ENCODE measurements around the gene SIM2.

The SIM2 gene

GRCh38 chr21:36692835-36693488 is 6.0 kb upstream of the SIM2 start:
- DNase-seq (ENCODE audit: low read depth) = no peak
- H3K4me3 ChIP-seq (ENCODE audit: low read depth, low read length) = no peak overlapping the region
- peak; percentile 13 for TF ChIP-seq CTCF (conservative IDR thresholded peaks at IDR 0.05; ENCODE audit: low read depth, low read length)

- DNase-seq (ENCODE audit: low read depth) = no peak
- no peak overlapping the region for H3K4me3 ChIP-seq (ENCODE audit: low read depth, low read length)
- TF ChIP-seq CTCF (conservative IDR thresholded peaks at IDR 0.05; ENCODE audit: low read depth, low read length) = no peak
Measured at GRCh38 chr21:36693489-36694030, 5.4 kb upstream of the SIM2 start.

- no peak for TF ChIP-seq CTCF (conservative IDR thresholded peaks at IDR 0.05; ENCODE audit: low read depth, low read length)
- no peak overlapping the region for H3K4me3 ChIP-seq (ENCODE audit: low read depth, low read length)
Measured at GRCh38 chr21:36694031-36694515, 4.8 kb upstream of the SIM2 start.

GRCh38 chr21:36694593-36695282 is 4.2 kb upstream of the SIM2 start:
- no peak for TF ChIP-seq CTCF (conservative IDR thresholded peaks at IDR 0.05; ENCODE audit: low read depth, low read length)
- no peak for DNase-seq (ENCODE audit: low read depth)
- H3K4me3 ChIP-seq (ENCODE audit: low read depth, low read length) = no peak overlapping the region

More at GRCh38 chr21:36694031-36694515, 4.8 kb upstream of the SIM2 start:
- no peak for DNase-seq (ENCODE audit: low read depth)

GRCh38 chr21:36695283-36695634 is 3.7 kb upstream of the SIM2 start:
- no peak for DNase-seq (ENCODE audit: low read depth)
- no peak overlapping the region for H3K4me3 ChIP-seq (ENCODE audit: low read depth, low read length)
- no peak for TF ChIP-seq CTCF (conservative IDR thresholded peaks at IDR 0.05; ENCODE audit: low read depth, low read length)

GRCh38 chr21:36695671-36696389 is 3.1 kb upstream of the SIM2 start:
- no peak for TF ChIP-seq CTCF (conservative IDR thresholded peaks at IDR 0.05; ENCODE audit: low read depth, low read length)
- no peak overlapping the region for H3K4me3 ChIP-seq (ENCODE audit: low read depth, low read length)
- DNase-seq (ENCODE audit: low read depth) = no peak
